Immature natural killer cell (primary cell): ENCODE data around the gene IL6. TPM values are rescaled to one million over a fixed set of nuclear protein-coding genes. Genes with fewer than 3 reads are reported as not detected.

Experiments used
- DNase-seq, 3 donors: peaks; one replicate each; pipeline ENCODE4 v3.0.0; 2022; ENCODE audit warnings: mixed read lengths in 1 of 3
- H3K27ac Mint-ChIP-seq, 6 donors: one replicate each; pipeline ENCODE4 v1.8.0; 2020; ENCODE audit warnings: mixed read lengths in 6 of 6, mild to moderate bottlenecking in 5 of 6, inconsistent platforms in 4 of 6, moderate library complexity in 3 of 6
- H3K27me3 Mint-ChIP-seq, 3 donors: one replicate each; pipeline ENCODE4 v1.8.0; 2020 to 2021; ENCODE audit warnings: low read depth in 3 of 3, mild to moderate bottlenecking in 3 of 3, mixed read lengths in 3 of 3, moderate library complexity in 3 of 3, inconsistent platforms in 1 of 3
- H3K36me3 Mint-ChIP-seq, 3 donors: one replicate each; pipeline ENCODE4 v1.8.0; 2020; ENCODE audit warnings: mixed read lengths in 3 of 3, inconsistent platforms in 2 of 3, mild to moderate bottlenecking in 2 of 3
- H3K4me1 Mint-ChIP-seq, 2 donors: one replicate each; pipeline ENCODE4 v1.8.0; 2020; ENCODE audit warnings: inconsistent platforms in 2 of 2, mild to moderate bottlenecking in 2 of 2, mixed read lengths in 2 of 2, moderate library complexity in 1 of 2
- H3K4me3 Mint-ChIP-seq, 5 donors: one replicate each; pipeline ENCODE4 v1.8.0; 2020; ENCODE audit warnings: mild to moderate bottlenecking in 5 of 5, mixed read lengths in 5 of 5, inconsistent platforms in 3 of 5, moderate library complexity in 3 of 5
- H3K9me3 Mint-ChIP-seq, 6 donors: one replicate each; pipeline ENCODE4 v1.8.0; 2020; ENCODE audit warnings: mild to moderate bottlenecking in 6 of 6, mixed read lengths in 6 of 6, inconsistent platforms in 4 of 6, moderate library complexity in 3 of 6
- polyA plus RNA-seq, 3 donors: library from polyadenylated mRNA; unstranded; fragments of 300-500 nt; fragmentation: Illumina TruSeq; gene quantifications; one replicate each; pipeline ENCODE4 v1.2.3, GENCODE V29; 2021

IL6 gene
- polyA plus RNA-seq, 3 donors from 2014 or later: not detected

DNA sequence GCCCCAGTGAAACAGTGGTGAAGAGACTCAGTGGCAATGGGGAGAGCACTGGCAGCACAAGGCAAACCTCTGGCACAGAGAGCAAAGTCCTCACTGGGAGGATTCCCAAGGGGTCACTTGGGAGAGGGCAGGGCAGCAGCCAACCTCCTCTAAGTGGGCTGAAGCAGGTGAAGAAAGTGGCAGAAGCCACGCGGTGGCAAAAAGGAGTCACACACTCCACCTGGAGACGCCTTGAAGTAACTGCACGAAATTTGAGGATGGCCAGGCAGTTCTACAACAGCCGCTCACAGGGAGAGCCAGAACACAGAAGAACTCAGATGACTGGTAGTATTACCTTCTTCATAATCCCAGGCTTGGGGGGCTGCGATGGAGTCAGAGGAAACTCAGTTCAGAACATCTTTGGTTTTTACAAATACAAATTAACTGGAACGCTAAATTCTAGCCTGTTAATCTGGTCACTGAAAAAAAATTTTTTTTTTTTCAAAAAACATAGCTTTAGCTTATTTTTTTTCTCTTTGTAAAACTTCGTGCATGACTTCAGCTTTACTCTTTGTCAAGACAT, 574 bp upstream of the IL6 start:
- Mint-ChIP-seq H3K9me3 (no peaks in the 10 kb centered on the region), H3K4me3 (peak overlapping the region in 4 of 5 donors; percentile 44 to 67 (median 46)), H3K27ac (no peak overlapping the region), H3K27me3 (peaks cover 4 to 8% (median 6%) of the 10 kb centered on the region in 3 donors), H3K4me1 (peaks cover 17% of the 10 kb centered on the region in 2 donors), H3K36me3 (no peaks in the 10 kb centered on the region)
- DNase-seq: peak in 1 of 3 donors; percentile 3

DNA sequence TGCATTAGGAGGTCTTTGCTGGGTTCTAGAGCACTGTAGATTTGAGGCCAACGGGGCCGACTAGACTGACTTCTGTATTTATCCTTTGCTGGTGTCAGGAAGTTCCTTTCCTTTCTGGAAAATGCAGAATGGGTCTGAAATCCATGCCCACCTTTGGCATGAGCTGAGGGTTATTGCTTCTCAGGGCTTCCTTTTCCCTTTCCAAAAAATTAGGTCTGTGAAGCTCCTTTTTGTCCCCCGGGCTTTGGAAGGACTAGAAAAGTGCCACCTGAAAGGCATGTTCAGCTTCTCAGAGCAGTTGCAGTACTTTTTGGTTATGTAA, 675 bp downstream of the IL6 start:
- H3K36me3 Mint-ChIP-seq: no peaks in the 10 kb centered on the region

DNA sequence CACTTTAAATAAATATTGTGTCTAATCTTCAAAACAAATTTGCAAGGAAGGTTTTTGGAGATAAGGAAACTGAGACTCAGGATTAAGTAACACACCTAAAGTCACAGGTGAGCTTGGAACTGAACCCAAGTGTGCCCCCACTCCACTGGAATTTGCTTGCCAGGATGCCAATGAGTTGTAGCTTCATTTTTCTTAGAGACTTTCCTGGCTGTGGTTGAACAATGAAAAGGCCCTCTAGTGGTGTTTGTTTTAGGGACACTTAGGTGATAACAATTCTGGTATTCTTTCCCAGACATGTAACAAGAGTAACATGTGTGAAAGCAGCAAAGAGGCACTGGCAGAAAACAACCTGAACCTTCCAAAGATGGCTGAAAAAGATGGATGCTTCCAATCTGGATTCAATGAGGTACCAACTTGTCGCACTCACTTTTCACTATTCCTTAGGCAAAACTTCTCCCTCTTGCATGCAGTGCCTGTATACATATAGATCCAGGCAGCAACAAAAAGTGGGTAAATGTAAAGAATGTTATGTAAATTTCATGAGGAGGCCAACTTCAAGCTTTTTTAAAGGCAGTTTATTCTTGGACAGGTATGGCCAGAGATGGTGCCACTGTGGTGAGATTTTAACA, 1.5 kb downstream of the IL6 start:
- H3K9me3 Mint-ChIP-seq: no peaks in the 10 kb centered on the region
- DNase-seq: no peak
- no peaks in the 10 kb centered on the region for H3K36me3 Mint-ChIP-seq
- H3K4me3 Mint-ChIP-seq: no peak overlapping the region
- peaks cover 4 to 8% (median 6%) of the 10 kb centered on the region in 3 donors for H3K27me3 Mint-ChIP-seq
- peaks cover 17% of the 10 kb centered on the region in 2 donors for H3K4me1 Mint-ChIP-seq
- no peak overlapping the region for H3K27ac Mint-ChIP-seq

More for the DNA sequence above, 675 bp downstream of the IL6 start:
- no peak for DNase-seq
- H3K4me3 Mint-ChIP-seq: no peak overlapping the region
- peaks cover 4 to 8% (median 6%) of the 10 kb centered on the region in 3 donors for H3K27me3 Mint-ChIP-seq
- no peak overlapping the region for H3K27ac Mint-ChIP-seq
- H3K4me1 Mint-ChIP-seq: peaks cover 17% of the 10 kb centered on the region in 2 donors
- no peaks in the 10 kb centered on the region for H3K9me3 Mint-ChIP-seq

DNA sequence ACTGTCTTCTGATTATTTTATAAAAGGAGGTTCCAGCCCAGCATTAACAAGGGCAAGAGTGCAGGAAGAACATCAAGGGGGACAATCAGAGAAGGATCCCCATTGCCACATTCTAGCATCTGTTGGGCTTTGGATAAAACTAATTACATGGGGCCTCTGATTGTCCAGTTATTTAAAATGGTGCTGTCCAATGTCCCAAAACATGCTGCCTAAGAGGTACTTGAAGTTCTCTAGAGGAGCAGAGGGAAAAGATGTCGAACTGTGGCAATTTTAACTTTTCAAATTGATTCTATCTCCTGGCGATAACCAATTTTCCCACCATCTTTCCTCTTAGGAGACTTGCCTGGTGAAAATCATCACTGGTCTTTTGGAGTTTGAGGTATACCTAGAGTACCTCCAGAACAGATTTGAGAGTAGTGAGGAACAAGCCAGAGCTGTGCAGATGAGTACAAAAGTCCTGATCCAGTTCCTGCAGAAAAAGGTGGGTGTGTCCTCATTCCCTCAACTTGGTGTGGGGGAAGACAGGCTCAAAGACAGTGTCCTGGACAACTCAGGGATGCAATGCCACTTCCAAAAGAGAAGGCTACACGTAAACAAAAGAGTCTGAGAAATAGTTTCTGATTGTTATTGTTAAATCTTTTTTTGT, 2.3 kb downstream of the IL6 start:
- H3K36me3 Mint-ChIP-seq: no peaks in the 10 kb centered on the region
- peaks cover 4 to 11% (median 6%) of the 10 kb centered on the region in 3 donors for H3K27me3 Mint-ChIP-seq
- H3K27ac Mint-ChIP-seq: no peak overlapping the region
- DNase-seq: no peak
- peaks cover 17% of the 10 kb centered on the region in 2 donors for H3K4me1 Mint-ChIP-seq
- no peak overlapping the region for H3K4me3 Mint-ChIP-seq
- H3K9me3 Mint-ChIP-seq: no peaks in the 10 kb centered on the region

DNA sequence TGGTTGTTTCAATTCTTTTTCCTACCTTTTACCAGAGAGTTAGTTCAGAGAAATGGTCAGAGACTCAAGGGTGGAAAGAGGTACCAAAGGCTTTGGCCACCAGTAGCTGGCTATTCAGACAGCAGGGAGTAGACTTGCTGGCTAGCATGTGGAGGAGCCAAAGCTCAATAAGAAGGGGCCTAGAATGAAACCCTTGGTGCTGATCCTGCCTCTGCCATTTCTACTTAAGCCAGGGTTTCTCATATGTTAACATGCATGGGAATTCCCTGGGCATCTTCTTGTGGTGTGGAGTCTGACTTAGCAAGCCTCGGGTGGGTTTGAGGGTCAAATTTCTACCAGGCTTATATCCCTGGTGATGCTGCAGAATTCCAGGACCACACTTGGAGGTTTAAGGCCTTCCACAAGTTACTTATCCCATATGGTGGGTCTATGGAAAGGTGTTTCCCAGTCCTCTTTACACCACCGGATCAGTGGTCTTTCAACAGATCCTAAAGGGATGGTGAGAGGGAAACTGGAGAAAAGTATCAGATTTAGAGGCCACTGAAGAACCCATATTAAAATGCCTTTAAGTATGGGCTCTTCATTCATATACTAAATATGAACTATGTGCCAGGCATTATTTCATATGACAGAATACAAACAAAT, 3.2 kb downstream of the IL6 start:
- no peaks in the 10 kb centered on the region for H3K36me3 Mint-ChIP-seq
- H3K4me3 Mint-ChIP-seq: no peak overlapping the region
- no peak for DNase-seq
- no peaks in the 10 kb centered on the region for H3K9me3 Mint-ChIP-seq
- peaks cover 4 to 13% (median 8%) of the 10 kb centered on the region in 3 donors for H3K27me3 Mint-ChIP-seq
- peaks cover 17% of the 10 kb centered on the region in 2 donors for H3K4me1 Mint-ChIP-seq
- H3K27ac Mint-ChIP-seq: no peak overlapping the region

DNA sequence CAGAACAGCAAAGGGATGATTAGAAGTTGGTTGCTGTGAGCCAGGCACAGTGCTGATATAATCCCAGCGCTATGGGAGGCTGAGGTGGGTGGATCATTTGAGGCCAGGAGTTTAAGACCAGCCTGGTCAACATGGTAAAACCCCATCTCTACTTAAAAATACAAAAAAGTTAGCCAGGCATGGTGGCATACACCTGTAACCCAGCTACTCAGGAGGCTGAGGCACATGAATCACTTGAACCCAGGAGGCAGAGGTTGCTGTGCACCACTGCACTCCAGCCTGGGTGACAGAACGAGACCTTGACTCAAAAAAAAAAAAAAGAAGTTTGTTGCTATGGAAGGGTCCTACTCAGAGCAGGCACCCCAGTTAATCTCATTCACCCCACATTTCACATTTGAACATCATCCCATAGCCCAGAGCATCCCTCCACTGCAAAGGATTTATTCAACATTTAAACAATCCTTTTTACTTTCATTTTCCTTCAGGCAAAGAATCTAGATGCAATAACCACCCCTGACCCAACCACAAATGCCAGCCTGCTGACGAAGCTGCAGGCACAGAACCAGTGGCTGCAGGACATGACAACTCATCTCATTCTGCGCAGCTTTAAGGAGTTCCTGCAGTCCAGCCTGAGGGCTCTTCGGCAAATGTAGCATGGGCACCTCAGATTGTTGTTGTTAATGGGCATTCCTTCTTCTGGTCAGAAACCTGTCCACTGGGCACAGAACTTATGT, 4.1 kb downstream of the IL6 start:
- Mint-ChIP-seq H3K36me3 (no peaks in the 10 kb centered on the region), H3K27me3 (peaks cover 4 to 9% (median 8%) of the 10 kb centered on the region in 3 donors), H3K9me3 (no peaks in the 10 kb centered on the region), H3K4me3 (peak overlapping the region in 1 of 5 donors; percentile 72), H3K27ac (peak overlapping the region in 1 of 6 donors; percentile 30), H3K4me1 (peaks cover 14 to 15% of the 10 kb centered on the region in 2 donors)
- no peak for DNase-seq

DNA sequence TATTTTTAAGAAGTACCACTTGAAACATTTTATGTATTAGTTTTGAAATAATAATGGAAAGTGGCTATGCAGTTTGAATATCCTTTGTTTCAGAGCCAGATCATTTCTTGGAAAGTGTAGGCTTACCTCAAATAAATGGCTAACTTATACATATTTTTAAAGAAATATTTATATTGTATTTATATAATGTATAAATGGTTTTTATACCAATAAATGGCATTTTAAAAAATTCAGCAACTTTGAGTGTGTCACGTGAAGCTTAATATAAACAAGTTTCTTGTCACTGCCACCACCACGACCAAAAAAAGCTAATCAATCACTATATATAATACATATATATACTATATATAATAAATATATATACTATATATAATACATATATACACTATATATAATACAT, 4.8 kb downstream of the IL6 start:
- H3K27ac Mint-ChIP-seq: no peak overlapping the region
- DNase-seq: no peak
- peaks cover 4 to 10% (median 5%) of the 10 kb centered on the region in 3 donors for H3K27me3 Mint-ChIP-seq
- no peak overlapping the region for H3K4me3 Mint-ChIP-seq
- no peaks in the 10 kb centered on the region for H3K36me3 Mint-ChIP-seq
- H3K9me3 Mint-ChIP-seq: peaks cover 0 to 4% (median 0%) of the 10 kb centered on the region in 6 donors
- peaks cover 8 to 9% of the 10 kb centered on the region in 2 donors for H3K4me1 Mint-ChIP-seq

DNA sequence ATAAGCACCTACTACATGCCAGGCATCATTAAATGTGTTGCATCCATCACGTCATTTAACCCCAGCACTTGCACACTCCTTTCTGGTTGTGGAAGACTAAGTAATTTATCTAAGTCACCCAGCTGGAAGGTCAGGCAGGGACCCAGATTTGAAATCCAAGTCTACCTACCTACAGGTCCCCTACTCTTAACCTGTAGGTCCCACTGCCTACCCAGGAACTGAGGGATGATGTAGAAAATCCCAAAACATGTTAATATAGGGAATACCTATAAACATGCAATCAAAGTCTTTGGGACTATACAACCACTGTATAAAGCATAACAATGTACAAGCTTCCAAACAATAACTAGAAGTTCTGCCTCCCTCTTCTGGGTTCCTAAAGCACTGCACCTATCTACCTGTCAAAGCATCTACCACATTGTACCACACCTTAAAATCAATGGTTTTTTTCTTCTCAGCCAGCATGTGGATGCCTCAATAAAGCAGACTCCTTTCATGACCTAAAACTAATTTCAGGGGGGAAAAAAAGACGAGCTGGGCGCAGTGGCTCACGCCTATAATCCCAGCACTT, 5.6 kb downstream of the IL6 start:
- DNase-seq: no peak
- H3K27ac Mint-ChIP-seq: no peak overlapping the region

DNA sequence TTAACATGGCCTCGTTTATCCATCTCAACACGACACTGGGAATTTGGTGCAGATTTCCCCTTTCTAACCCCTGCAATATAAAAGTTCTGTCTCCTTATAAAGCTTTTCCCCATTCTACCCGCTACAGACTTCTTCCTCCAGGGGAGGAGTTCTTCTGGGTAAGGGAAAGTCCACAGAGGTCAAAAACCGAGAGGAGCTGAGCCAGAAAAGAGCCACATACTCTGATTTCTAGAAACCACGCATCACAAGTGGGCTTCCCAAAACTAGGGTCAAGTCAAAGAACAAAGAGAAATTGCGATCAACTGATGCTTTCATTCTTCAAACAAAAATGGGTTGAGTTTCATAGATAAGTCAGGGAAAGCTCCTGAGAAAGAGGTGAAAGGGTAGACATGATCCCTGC, 6.8 kb downstream of the IL6 start:
- no peak overlapping the region for H3K4me3 Mint-ChIP-seq
- peaks cover 3 to 4% of the 10 kb centered on the region in 2 donors for H3K4me1 Mint-ChIP-seq
- H3K27ac Mint-ChIP-seq: no peak overlapping the region
- peaks cover 0 to 12% (median 2%) of the 10 kb centered on the region in 3 donors for H3K27me3 Mint-ChIP-seq
- H3K9me3 Mint-ChIP-seq: peaks cover 0 to 7% (median 0%) of the 10 kb centered on the region in 6 donors
- no peak for DNase-seq
- H3K36me3 Mint-ChIP-seq: no peaks in the 10 kb centered on the region

More for the DNA sequence above, 5.6 kb downstream of the IL6 start:
- H3K4me1 Mint-ChIP-seq: peaks cover 3 to 4% of the 10 kb centered on the region in 2 donors
- no peaks in the 10 kb centered on the region for H3K36me3 Mint-ChIP-seq
- H3K27me3 Mint-ChIP-seq: peaks cover 0 to 12% (median 2%) of the 10 kb centered on the region in 3 donors
- H3K4me3 Mint-ChIP-seq: no peak overlapping the region
- peaks cover 0 to 7% (median 0%) of the 10 kb centered on the region in 6 donors for H3K9me3 Mint-ChIP-seq

DNA sequence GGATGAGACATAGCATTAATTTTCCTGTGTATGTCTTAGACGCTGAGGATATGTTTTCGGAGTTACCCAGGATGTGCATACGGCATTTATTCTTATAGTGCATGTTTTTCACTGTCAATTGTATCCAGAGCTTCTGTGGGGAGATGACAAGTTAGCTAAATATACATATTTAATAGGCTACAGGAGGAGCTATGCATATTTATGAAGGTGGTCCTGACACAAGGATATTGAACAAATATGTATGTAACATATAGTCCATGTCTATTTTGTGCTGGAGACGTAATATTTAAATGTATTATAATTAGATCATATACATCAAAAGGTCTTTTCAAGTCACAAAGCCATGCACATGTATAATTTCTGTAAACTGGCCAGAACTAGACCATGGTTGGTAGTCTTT, 16.0 kb downstream of the IL6 start:
- Mint-ChIP-seq H3K4me3 (no peak overlapping the region), H3K4me1 (no peaks in the 10 kb centered on the region), H3K36me3 (no peaks in the 10 kb centered on the region), H3K9me3 (peaks cover 0 to 2% (median 0%) of the 10 kb centered on the region in 6 donors), H3K27ac (no peak overlapping the region), H3K27me3 (peaks cover 0 to 2% (median 0%) of the 10 kb centered on the region in 3 donors)
- DNase-seq: no peak

DNA sequence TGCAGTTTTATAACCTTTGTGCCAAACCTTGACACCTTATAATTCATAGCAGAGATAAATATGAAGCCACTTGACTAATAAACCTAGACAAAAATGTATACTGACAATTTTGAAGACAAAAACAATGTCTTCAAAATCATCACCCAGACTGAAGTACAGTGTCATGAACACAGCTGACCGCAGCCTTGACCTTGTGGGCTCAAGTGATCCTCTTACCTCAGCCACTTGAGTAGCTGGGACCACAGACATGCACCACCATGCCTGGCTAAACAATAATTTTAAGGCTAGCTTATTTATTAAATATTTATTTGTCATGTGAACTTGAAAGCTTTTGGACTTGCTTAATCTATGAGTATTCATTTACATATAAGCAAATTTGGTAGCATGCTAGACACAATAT, 24.3 kb downstream of the IL6 start:
- Mint-ChIP-seq H3K27ac (no peak overlapping the region), H3K27me3 (peaks cover 2 to 8% (median 5%) of the 10 kb centered on the region in 3 donors), H3K4me1 (no peaks in the 10 kb centered on the region), H3K36me3 (no peaks in the 10 kb centered on the region), H3K9me3 (peaks cover 0 to 4% (median 0%) of the 10 kb centered on the region in 6 donors), H3K4me3 (no peak overlapping the region)
- DNase-seq: no peak

DNA sequence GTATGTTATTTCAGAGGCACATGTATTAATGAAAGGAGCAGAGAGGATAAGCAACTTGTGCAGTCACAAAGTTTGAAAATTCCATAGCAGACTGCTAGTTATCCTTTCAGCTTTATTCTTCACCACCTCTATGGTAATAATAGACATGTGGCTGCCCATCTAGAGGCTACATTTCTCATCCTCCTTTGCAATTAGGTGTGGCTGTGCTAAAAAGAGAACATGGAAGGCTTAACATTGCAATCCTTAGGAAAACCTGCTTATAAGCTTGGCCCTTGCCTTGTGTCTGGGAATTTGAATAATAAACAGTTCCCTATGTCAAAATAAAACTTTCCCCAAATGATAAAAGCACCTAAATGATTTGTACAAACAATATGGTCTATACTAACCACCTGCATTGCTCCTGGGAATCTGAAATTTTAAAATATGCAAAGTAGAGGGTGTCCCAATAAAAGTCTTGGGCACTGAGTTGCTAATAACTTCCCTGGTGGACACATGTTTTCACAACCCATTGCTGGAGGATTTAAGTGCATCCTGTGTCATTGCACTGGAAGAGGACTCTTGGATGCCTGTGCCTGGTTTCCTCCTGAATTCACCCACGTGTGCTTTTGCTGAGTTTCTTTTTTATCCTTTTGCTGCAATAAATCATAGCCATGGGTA, 30.5 kb downstream of the IL6 start:
- Mint-ChIP-seq H3K9me3 (peaks cover 0 to 4% (median 0%) of the 10 kb centered on the region in 6 donors), H3K36me3 (no peaks in the 10 kb centered on the region), H3K27ac (no peak overlapping the region), H3K27me3 (peaks cover 7 to 13% (median 11%) of the 10 kb centered on the region in 3 donors), H3K4me3 (no peak overlapping the region), H3K4me1 (no peaks in the 10 kb centered on the region)
- DNase-seq: no peak

DNA sequence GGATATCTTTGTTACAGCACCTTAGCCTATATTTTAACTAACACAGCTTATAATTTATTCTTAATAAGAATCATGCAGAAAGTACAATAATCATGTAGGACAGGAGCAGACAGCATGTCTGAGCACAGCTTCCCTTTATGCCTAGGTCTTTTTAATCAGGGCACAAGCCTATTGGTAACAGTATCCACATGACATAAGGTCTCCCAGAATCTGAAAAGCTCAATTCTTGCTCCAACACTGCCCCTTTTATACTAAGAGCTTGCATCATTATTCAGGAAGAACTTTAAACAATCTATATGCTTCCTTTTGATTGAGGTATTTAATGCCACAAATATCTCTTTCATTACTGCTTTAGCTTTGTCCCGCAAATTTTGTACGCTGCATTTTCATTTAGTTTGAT, 31.6 kb downstream of the IL6 start:
- H3K36me3 Mint-ChIP-seq: no peaks in the 10 kb centered on the region
- H3K4me1 Mint-ChIP-seq: no peaks in the 10 kb centered on the region
- peaks cover 0 to 4% (median 0%) of the 10 kb centered on the region in 6 donors for H3K9me3 Mint-ChIP-seq
- peaks cover 7 to 12% (median 7%) of the 10 kb centered on the region in 3 donors for H3K27me3 Mint-ChIP-seq
- no peak for DNase-seq
- no peak overlapping the region for H3K4me3 Mint-ChIP-seq
- H3K27ac Mint-ChIP-seq: no peak overlapping the region
